A204.1 (cell line): ENCODE data around the gene FAM229B.

ENCODE experiments used
- FAIRE-seq: peaks from 2 replicates; lab custom pipeline; 2012; peaks lifted over from hg19 to GRCh38; lab: Jason Lieb, UNC

FAM229B gene

GRCh38 chr6:112144145-112144926 lies 56.9 kb downstream of the FAM229B start:
- FAIRE-seq: no peak

- FAIRE-seq: no peak
These were observed 57.7 kb downstream of the FAM229B start for GRCh38 chr6:112145080-112145573.

GRCh38 chr6:112148103-112148502 lies 60.7 kb downstream of the FAM229B start:
- FAIRE-seq: no peak

- FAIRE-seq: no peak
These were observed 61.8 kb downstream of the FAM229B start for GRCh38 chr6:112149236-112149635.

GRCh38 chr6:112149719-112150263 lies 62.4 kb downstream of the FAM229B start:
- FAIRE-seq: no peak

- FAIRE-seq: no peak
These were observed 63.0 kb downstream of the FAM229B start for GRCh38 chr6:112150363-112150762.
